HG03354 (cell line): ENCODE measurements around the gene GDA.

Experiments used
- ATAC-seq: cut with Tn5 transposase; IDR thresholded peaks from one replicate; pipeline ENCODE4 v1.9.1; 2021; ENCODE audit warnings: mild to moderate bottlenecking; ENCODE audit not compliant: unreplicated experiment, poor library complexity, severe bottlenecking

The GDA gene

GRCh38 chr9:72147676-72148075 is 1.6 kb upstream of the GDA start:
- no peak for ATAC-seq

- ATAC-seq: no peak
These were observed 887 bp downstream of the GDA start for GRCh38 chr9:72150127-72150526.

GRCh38 chr9:72150661-72151060 is 1.4 kb downstream of the GDA start:
- ATAC-seq: no peak

GRCh38 chr9:72151104-72151503 is 1.9 kb downstream of the GDA start:
- no peak for ATAC-seq

GRCh38 chr9:72154468-72155285 is 5.4 kb downstream of the GDA start:
- ATAC-seq: peak; percentile 88

- ATAC-seq: no peak
These were observed 6.1 kb downstream of the GDA start for GRCh38 chr9:72155301-72155700.

GRCh38 chr9:72156586-72156985 is 7.3 kb downstream of the GDA start:
- ATAC-seq: no peak

- no peak for ATAC-seq
These were observed 9.4 kb downstream of the GDA start for GRCh38 chr9:72158680-72159079.

- no peak for ATAC-seq
These were observed 11.3 kb downstream of the GDA start for GRCh38 chr9:72160446-72161123.

GRCh38 chr9:72165326-72165725 is 16.1 kb downstream of the GDA start:
- no peak for ATAC-seq

- ATAC-seq: no peak
These were observed 16.7 kb downstream of the GDA start for GRCh38 chr9:72165821-72166547.

GRCh38 chr9:72168075-72168474 is 18.8 kb downstream of the GDA start:
- ATAC-seq: no peak

GRCh38 chr9:72169178-72169577 is 19.9 kb downstream of the GDA start:
- no peak for ATAC-seq

GRCh38 chr9:72173080-72173479 is 23.8 kb downstream of the GDA start:
- ATAC-seq: no peak

- no peak for ATAC-seq
These were observed 36.3 kb downstream of the GDA start for GRCh38 chr9:72185561-72185960.

- no peak for ATAC-seq
These were observed 38.0 kb downstream of the GDA start for GRCh38 chr9:72187121-72187695.

GRCh38 chr9:72188232-72188631 is 39.0 kb downstream of the GDA start:
- no peak for ATAC-seq

- ATAC-seq: peak; percentile 96
These were observed 44.2 kb downstream of the GDA start for GRCh38 chr9:72193478-72193881.

GRCh38 chr9:72199238-72199637 is 50.0 kb downstream of the GDA start:
- ATAC-seq: no peak

- no peak for ATAC-seq
These were observed 51.2 kb downstream of the GDA start for GRCh38 chr9:72200452-72200851.
